Brain microvascular endothelial cell (primary cell): ENCODE results near the gene C5.

Experiments
- DNase-seq: peaks from one replicate; pipeline ENCODE4 v3.0.0-alpha.2; 2020
- H3K27ac ChIP-seq: fragments of 250-450 bp; sonication (Bioruptor Pico); 2 replicates; pipeline ENCODE4 v1.5.1; 2020; ENCODE audit warnings: mild to moderate bottlenecking, moderate library complexity
- H3K27me3 ChIP-seq: fragments of 250-450 bp; sonication (Bioruptor Pico); replicated peaks from 2 replicates; pipeline ENCODE4 v1.5.1; 2020; ENCODE audit warnings: mild to moderate bottlenecking
- H3K36me3 ChIP-seq: fragments of 250-450 bp; sonication (Bioruptor Pico); replicated peaks from 2 replicates; pipeline ENCODE4 v1.5.1; 2020; ENCODE audit warnings: mild to moderate bottlenecking
- H3K4me3 ChIP-seq: 2 replicates; pipeline ENCODE4 v1.5.1; 2011; ENCODE audit warnings: low read depth, mild to moderate bottlenecking, control low read depth, low read length, moderate library complexity
- in situ Hi-C: cut with HindIII; loops from 2 replicates; pipeline ENCODE4 v1.10.0; 2017; ENCODE audit warnings: low sequenced_read_pairs, low pct_ligation_motif_present
- TF ChIP-seq, protein P1 (sequence below): IDR thresholded peaks from 2 replicates; pipeline ENCODE4 v1.5.1; 2011; ENCODE audit warnings: low read depth, mild to moderate bottlenecking, moderate library complexity, low read length, control low read depth, inconsistent platforms; ENCODE audit errors: missing control alignments

C5 gene

DNA sequence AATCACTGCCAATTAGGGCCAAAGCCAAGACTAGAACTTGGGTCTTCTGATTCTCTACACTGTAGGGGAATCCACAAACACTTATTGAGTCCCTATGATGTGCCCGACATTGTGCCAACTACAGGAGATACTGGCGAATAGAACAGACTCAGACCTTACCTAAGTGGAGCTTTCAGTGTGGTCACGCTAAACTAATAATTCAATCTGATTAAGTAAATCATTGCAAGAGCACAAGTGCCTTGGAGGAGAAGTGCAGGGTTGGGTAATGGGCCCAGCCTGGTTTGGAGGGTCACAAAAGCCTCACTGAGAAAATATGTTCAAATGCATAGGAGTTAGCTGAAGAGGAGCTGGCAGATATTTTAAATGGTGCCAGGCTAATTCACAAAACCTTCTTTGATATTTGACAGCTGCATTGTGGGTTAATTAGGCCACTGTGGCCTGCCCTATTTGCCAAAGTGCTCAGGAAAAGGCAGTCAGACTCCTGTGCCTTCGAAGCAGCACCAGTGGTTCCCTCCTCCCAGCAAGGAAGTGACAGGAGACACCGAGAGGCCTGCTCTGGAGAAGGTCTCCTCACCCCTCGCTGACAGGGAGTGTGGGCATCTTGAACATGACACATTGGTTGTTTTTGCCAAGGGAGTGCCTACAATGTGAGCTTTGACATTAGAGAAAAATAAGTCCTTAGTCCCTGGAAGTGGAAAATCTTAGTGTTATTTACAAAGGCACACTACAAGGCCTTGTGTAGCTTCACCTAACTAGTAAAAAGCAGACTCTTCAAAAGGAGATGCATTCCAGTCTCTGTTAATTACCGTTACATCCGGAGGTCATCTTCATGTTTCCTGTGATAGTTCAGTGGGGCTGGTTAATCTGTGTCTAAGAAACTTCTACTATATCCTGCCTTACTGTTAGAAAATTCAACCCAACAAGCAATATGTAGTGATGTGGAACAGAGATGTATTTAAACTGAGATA lies 99.4 kb downstream of the C5 start:
- no peak overlapping the region for H3K4me3 ChIP-seq
- no peaks in the 10 kb centered on the region for H3K36me3 ChIP-seq
- no peak overlapping the region for H3K27ac ChIP-seq
- in situ Hi-C loops, result no loop called here
- no peak for DNase-seq
- H3K27me3 ChIP-seq, result no peaks in the 10 kb centered on the region
- TF ChIP-seq, protein P1, sequence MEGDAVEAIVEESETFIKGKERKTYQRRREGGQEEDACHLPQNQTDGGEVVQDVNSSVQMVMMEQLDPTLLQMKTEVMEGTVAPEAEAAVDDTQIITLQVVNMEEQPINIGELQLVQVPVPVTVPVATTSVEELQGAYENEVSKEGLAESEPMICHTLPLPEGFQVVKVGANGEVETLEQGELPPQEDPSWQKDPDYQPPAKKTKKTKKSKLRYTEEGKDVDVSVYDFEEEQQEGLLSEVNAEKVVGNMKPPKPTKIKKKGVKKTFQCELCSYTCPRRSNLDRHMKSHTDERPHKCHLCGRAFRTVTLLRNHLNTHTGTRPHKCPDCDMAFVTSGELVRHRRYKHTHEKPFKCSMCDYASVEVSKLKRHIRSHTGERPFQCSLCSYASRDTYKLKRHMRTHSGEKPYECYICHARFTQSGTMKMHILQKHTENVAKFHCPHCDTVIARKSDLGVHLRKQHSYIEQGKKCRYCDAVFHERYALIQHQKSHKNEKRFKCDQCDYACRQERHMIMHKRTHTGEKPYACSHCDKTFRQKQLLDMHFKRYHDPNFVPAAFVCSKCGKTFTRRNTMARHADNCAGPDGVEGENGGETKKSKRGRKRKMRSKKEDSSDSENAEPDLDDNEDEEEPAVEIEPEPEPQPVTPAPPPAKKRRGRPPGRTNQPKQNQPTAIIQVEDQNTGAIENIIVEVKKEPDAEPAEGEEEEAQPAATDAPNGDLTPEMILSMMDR, result no peak

DNA sequence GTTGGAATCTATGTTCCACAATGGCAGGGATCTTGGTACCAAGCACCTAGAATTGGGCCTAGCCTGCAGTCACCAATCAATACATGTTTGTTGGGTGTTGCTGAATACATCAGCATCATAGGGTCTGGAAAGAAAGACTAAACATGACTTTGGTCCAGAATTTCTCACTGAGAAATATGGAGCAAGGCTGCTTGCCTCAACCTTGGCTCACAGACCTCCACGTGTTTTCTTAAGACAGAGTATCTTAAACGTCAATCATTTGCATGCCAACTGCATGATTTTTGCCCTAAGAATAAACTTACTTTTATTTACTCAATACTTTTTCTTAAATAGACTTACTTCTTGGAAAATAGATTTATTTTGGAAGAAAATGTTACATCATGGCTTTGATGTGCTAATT lies 100.8 kb downstream of the C5 start:
- in situ Hi-C loops, result no loop called here
- no peaks in the 10 kb centered on the region for H3K27me3 ChIP-seq
- TF ChIP-seq, protein P1, result no peak
- DNase-seq, result no peak
- no peak overlapping the region for H3K27ac ChIP-seq
- H3K4me3 ChIP-seq, result no peak overlapping the region
- no peaks in the 10 kb centered on the region for H3K36me3 ChIP-seq

DNA sequence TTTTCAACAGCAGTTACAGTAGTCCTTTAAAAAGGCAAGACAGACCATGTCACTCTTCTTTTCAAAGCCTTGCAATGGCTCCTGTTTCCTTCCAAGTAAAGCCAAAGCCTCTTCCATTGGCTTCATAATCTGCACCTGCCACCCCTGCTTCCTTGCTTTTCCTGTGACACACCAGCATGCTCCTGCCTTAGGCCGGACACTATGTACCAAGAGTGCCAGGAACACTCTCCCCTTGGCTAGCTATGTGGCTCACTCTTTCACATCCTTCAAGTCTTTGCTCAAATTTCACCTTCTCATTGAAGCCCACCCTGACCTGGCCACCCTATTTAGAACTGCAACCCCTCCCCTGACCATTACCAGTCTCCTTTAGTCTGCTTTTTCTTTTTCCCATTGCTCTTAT lies 101.3 kb downstream of the C5 start:
- Histone ChIP-seq H3K36me3 (no peaks in the 10 kb centered on the region), H3K27me3 (no peaks in the 10 kb centered on the region), H3K4me3 (no peak overlapping the region), H3K27ac (no peak overlapping the region)
- TF ChIP-seq, protein P1, result no peak
- in situ Hi-C loops, result no loop called here
- DNase-seq, result no peak

DNA sequence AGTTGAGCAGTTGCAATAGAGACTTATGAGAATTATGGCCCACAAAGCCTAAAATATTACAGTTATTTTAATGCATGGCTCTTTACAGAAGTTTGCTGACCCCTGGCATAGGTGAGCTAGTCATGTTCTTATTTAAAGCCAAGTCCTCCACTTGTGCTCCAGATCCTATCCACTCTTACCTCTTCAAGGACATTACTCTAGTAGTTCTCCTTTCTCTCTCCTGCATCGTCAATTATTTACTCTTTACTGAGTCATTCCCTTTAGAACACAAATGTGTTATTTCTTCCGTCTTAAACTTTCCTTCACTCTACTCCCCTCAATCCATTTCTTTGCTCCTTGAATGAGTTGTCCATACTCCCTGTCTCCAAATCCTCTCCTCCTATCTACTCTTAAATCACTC lies 102.9 kb downstream of the C5 start:
- no peak overlapping the region for H3K27ac ChIP-seq
- in situ Hi-C loops, result no loop called here
- TF ChIP-seq, protein P1, result no peak
- no peak for DNase-seq
- H3K36me3 ChIP-seq, result no peaks in the 10 kb centered on the region
- H3K27me3 ChIP-seq, result no peaks in the 10 kb centered on the region
- no peak overlapping the region for H3K4me3 ChIP-seq

DNA sequence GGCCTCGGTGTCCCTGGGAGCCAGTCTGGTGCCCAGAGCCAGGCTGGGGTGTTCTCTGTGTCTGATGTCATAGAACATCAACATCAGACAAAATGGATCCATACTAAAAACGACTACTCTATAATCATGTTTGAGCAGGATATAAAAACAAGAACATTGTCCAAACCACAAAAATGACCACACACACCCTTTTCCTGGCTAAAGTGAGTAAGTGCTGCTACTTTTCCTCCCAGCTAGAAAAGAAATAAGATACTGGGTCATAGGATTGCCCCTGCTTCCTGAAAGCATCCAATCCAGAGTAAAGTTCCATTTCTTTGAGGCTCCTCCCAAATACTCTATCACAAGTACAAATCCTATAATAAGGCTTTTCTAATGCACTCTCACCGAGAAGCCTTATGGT lies 103.8 kb downstream of the C5 start:
- Histone ChIP-seq H3K4me3 (no peak overlapping the region), H3K36me3 (no peaks in the 10 kb centered on the region), H3K27ac (no peak overlapping the region), H3K27me3 (no peaks in the 10 kb centered on the region)
- in situ Hi-C loops, result no loop called here
- TF ChIP-seq, protein P1, result no peak
- DNase-seq, result no peak

DNA sequence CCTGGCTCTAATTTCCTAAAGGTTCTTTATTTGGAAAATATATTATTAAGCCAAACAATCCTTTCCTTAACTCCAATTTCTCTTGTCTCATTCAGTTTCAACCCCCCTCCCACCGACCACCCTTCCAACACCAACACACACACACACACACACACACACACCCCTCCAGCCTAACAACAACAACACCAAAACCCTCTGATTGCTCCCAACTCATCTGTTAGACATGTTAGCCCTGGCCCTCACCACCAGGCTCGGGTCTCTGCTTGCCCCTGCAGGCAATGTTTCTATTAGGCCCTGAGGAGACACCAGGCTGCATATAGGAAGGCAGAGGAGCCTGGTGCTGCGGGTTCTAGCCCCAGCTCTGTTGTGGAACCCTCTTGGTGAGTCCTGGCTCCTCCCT lies 105.1 kb downstream of the C5 start:
- Histone ChIP-seq H3K36me3 (no peaks in the 10 kb centered on the region), H3K4me3 (no peak overlapping the region), H3K27ac (no peak overlapping the region), H3K27me3 (no peaks in the 10 kb centered on the region)
- TF ChIP-seq, protein P1, result no peak
- no peak for DNase-seq
- in situ Hi-C loops, result no loop called here
